Erythroblast (primary cell): ENCODE results near the gene DENND4C.

Experiments
- GATA1 ChIP-seq: IDR thresholded peaks from 2 replicates; pipeline ENCODE4 v1.6.1; 2011; ENCODE audit warnings: low read depth, mild to moderate bottlenecking, control low read depth, low read length, moderate library complexity
- POLR2A ChIP-seq: IDR thresholded peaks from 2 replicates; pipeline ENCODE4 v1.6.1; 2011; ENCODE audit warnings: mild to moderate bottlenecking, low read length

- TF ChIP-seq POLR2A = no peak
- TF ChIP-seq GATA1 = no peak
These were observed 177.8 kb downstream of the DENND4C start for GRCh38 chr9:19408316-19408692.
